HepG2 (cell line): ENCODE data around the gene RORB. TPM values are rescaled to one million over a fixed set of nuclear protein-coding genes. Genes with fewer than 3 reads are reported as not detected.

Experiments used
- ATAC-seq: fragments of 200-7000 bp; cut with Tn5 transposase; 3 replicates; pipeline ENCODE4 v1.9.1; 2020; ENCODE audit warnings: mild to moderate bottlenecking, moderate library complexity
- BruUV-seq: library from RNA; stranded (reverse); fragments of 400-500 nt; replicated peaks from 2 replicates; lab custom pipeline; 2021; lab: Mats Ljungman, UMichigan
- CTCF ChIA-PET: fragments of 300-600 bp; formaldehyde crosslinking; extraction: SDS; loops from one replicate; lab custom pipeline; 2021; ENCODE audit warnings: low total read pairs, inconsistent platforms, low intra/inter-chr PET ratio; lab: Yijun Ruan, JAX
- POLR2A ChIA-PET: fragments of 350-600 bp; sonication (Branson Sonifier 250); formaldehyde crosslinking; loops from one replicate; lab custom pipeline; 2020; ENCODE audit warnings: antibody characterized with exemption, inconsistent platforms; lab: Yijun Ruan, JAX
- DNase-seq: peaks from one replicate; pipeline ENCODE4 v3.0.0-alpha.2; 2015; ENCODE audit warnings: low spot score
- FAIRE-seq: peaks from 3 replicates; lab custom pipeline; 2011; peaks lifted over from hg19 to GRCh38; lab: Jason Lieb, UNC
- H2AFZ ChIP-seq: one replicate; pipeline ENCODE4 v1.6.1; 2011; ENCODE audit warnings: low read length, inconsistent platforms
- H3K27ac ChIP-seq: fragments of 300-600 bp; 3 replicates; pipeline ENCODE4 v1.8.0; 2011; ENCODE audit warnings: mixed run types, mild to moderate bottlenecking, mixed read lengths, low read length, inconsistent platforms; ENCODE audit not compliant: insufficient read depth; ENCODE audit errors: extremely low read length
- H3K27me3 ChIP-seq, 2 experiments: fragments of 200-600 bp in 1 of 2; 2 replicates in 1 of 2; 3 replicates in 1 of 2; pipeline versions ENCODE4 v1.6.0 to v1.8.0; 2011; ENCODE audit warnings: low read length in 2 of 2, mild to moderate bottlenecking in 2 of 2, moderate library complexity in 2 of 2, inconsistent platforms in 1 of 2; ENCODE audit not compliant: insufficient read depth in 2 of 2, control insufficient read depth in 1 of 2
- H3K36me3 ChIP-seq, 2 experiments: fragments of 200-600 bp in 1 of 2; replicated peaks in 1 of 2; 2 replicates in 1 of 2; 3 replicates in 1 of 2; pipeline versions ENCODE4 v1.5.1 to v1.8.0; 2011; ENCODE audit warnings: low read length in 2 of 2, inconsistent platforms in 1 of 2; ENCODE audit not compliant: insufficient read depth in 2 of 2, control insufficient read depth in 1 of 2
- H3K4me1 ChIP-seq: 2 replicates; pipeline ENCODE4 v1.5.1; 2012; ENCODE audit warnings: low read length, inconsistent platforms; ENCODE audit not compliant: insufficient read depth
- H3K4me2 ChIP-seq: 2 replicates; pipeline ENCODE4 v1.6.0; 2011; ENCODE audit warnings: low read depth, low read length, inconsistent platforms
- H3K4me3 ChIP-seq, 3 experiments: fragments of 200-600 bp in 1 of 3; sonication (generic), shearing (Covaris generic) in 1 of 3; replicated peaks in 1 of 3; 2 replicates each; pipeline ENCODE4 v1.5.1; 2011 to 2016; ENCODE audit warnings: low read length in 3 of 3, inconsistent platforms in 2 of 3, low read depth in 2 of 3, mild to moderate bottlenecking in 2 of 3, control low read depth in 1 of 3, mixed read lengths in 1 of 3; ENCODE audit not compliant: insufficient read depth in 1 of 3
- H3K79me2 ChIP-seq: one replicate; pipeline ENCODE4 v1.6.1; 2011; ENCODE audit warnings: low read length, inconsistent platforms; ENCODE audit not compliant: insufficient read depth
- H3K9ac ChIP-seq: 2 replicates; pipeline ENCODE4 v1.6.0; 2011; ENCODE audit warnings: mild to moderate bottlenecking, low read depth, low read length, inconsistent platforms; ENCODE audit not compliant: insufficient read depth
- H3K9me3 ChIP-seq: 2 replicates; pipeline ENCODE4 v1.5.1; 2012; ENCODE audit warnings: mild to moderate bottlenecking, low read length
- H4K20me1 ChIP-seq: 2 replicates; pipeline ENCODE4 v1.6.0; 2011; ENCODE audit warnings: inconsistent platforms, mild to moderate bottlenecking, low read length, moderate library complexity; ENCODE audit not compliant: insufficient read depth
- FOXK1 ChIP-seq: sonication (generic); formaldehyde crosslinking; IDR thresholded peaks from 2 replicates; pipeline ENCODE4 v1.4.0; 2020; ENCODE audit warnings: low read depth, missing genetic modification reagents, borderline replicate concordance
- ISX ChIP-seq: sonication (generic); formaldehyde crosslinking; conservative IDR thresholded peaks from 2 replicates; pipeline ENCODE4 v1.5.0; 2020; ENCODE audit warnings: missing genetic modification reagents
- NONO ChIP-seq, 2 experiments: fragments of 450-650 bp in 1 of 2; sonication (generic) in 1 of 2; formaldehyde crosslinking in 1 of 2; IDR thresholded peaks in 1 of 2; conservative IDR thresholded peaks in 1 of 2; 2 replicates each; pipeline versions ENCODE4 v1.6.1 to v1.8.0; 2017 to 2022; ENCODE audit warnings: mild to moderate bottlenecking in 1 of 2, missing genetic modification reagents in 1 of 2, moderate library complexity in 1 of 2
- PAWR ChIP-seq: sonication (generic); formaldehyde crosslinking; IDR thresholded peaks from 2 replicates; pipeline ENCODE4 v1.4.0; 2020; ENCODE audit warnings: missing genetic modification reagents, mild to moderate bottlenecking, borderline replicate concordance
- PAX8 ChIP-seq: sonication (generic); formaldehyde crosslinking; IDR thresholded peaks from 2 replicates; pipeline ENCODE4 v1.8.0; 2022; ENCODE audit warnings: mild to moderate bottlenecking, missing genetic modification reagents, borderline replicate concordance
- TAF1 ChIP-seq: sonication (generic); formaldehyde crosslinking; IDR thresholded peaks from 2 replicates; pipeline ENCODE4 v1.4.0; 2020; ENCODE audit warnings: missing genetic modification reagents
- THAP11 ChIP-seq: IDR thresholded peaks from 2 replicates; pipeline ENCODE4 v1.6.1; 2016; ENCODE audit warnings: missing biosample characterization, missing genetic modification reagents
- ZNF256 ChIP-seq: sonication (generic); formaldehyde crosslinking; conservative IDR thresholded peaks from 2 replicates; pipeline ENCODE4 v1.4.0; 2020; ENCODE audit warnings: missing genetic modification reagents
- ZNF350 ChIP-seq: sonication (generic); formaldehyde crosslinking; IDR thresholded peaks from 2 replicates; pipeline ENCODE4 v1.4.0; 2020; ENCODE audit warnings: mild to moderate bottlenecking, low read depth, missing genetic modification reagents, borderline replicate concordance
- ZNF607 ChIP-seq: sonication (generic); formaldehyde crosslinking; IDR thresholded peaks from 2 replicates; pipeline ENCODE4 v1.5.1; 2020; ENCODE audit warnings: missing genetic modification reagents, mild to moderate bottlenecking, borderline replicate concordance
- ZNF740 ChIP-seq: sonication (generic); formaldehyde crosslinking; IDR thresholded peaks from 2 replicates; pipeline ENCODE4 v1.4.0; 2020; ENCODE audit warnings: missing genetic modification reagents
- WGBS: methylation state at CpG from one replicate; pipeline ENCODE4 v1.1.6; 2017; ENCODE audit warnings: low lambda C conversion rate; 5-methylcytosine and 5-hydroxymethylcytosine counted together
- in situ Hi-C: cut with HindIII; loops from 2 replicates; pipeline ENCODE4 v1.10.0; 2017; ENCODE audit warnings: low pct_unique_long_range_greater_than_20kb; ENCODE audit not compliant: extremely low pct_ligation_motif_present
- intact Hi-C: fragments of 100-400 bp; cut with micrococcal nuclease; formaldehyde crosslinking; loops from one replicate; pipeline ENCODE4 v1.10.0; 2022; ENCODE audit not compliant: unreplicated experiment
- polyA plus RNA-seq, 8 experiments: library from polyadenylated mRNA; depleted of rRNA in 3 of 8; stranded (reverse) in 7 of 8; unstranded in 1 of 8; fragments of >200 nt; fragmentation: Illumina TruSeq in 4 of 8; extraction: Trizol in 4 of 8; gene quantifications; 2 replicates each; pipeline versions ENCODE4 v1.2.1 to v1.2.3, GENCODE V29; 2011 to 2016; ENCODE audit warnings: low read depth in 4 of 8, missing spikeins in 1 of 8, mixed read lengths in 1 of 8; ENCODE audit not compliant: insufficient read depth in 1 of 8
- total RNA-seq, 5 experiments: library from RNA; depleted of rRNA; stranded (reverse); fragments of >200 nt; fragmentation: Illumina TruSeq; extraction: Trizol; gene quantifications; 2 replicates each; pipeline ENCODE4 v1.2.3, GENCODE V29; 2016; ENCODE audit warnings: low read depth in 1 of 5
- TF ChIP-seq, protein P1 (sequence below): sonication (generic); formaldehyde crosslinking; IDR thresholded peaks from 2 replicates; pipeline ENCODE4 v1.4.0; 2020; ENCODE audit warnings: mild to moderate bottlenecking, missing genetic modification reagents
- TF ChIP-seq, protein P2 (sequence below): sonication (generic); formaldehyde crosslinking; IDR thresholded peaks from 2 replicates; pipeline ENCODE4 v1.4.0; 2020; ENCODE audit warnings: mild to moderate bottlenecking, missing genetic modification reagents, borderline replicate concordance

Gene RORB
- total and polyA plus RNA-seq, 2 of the 13 experiments (the other 11 are each of a cell fraction or from before 2014, with no cell fraction given), result not detected

GRCh38 chr9:74501570-74501969 lies 4.4 kb downstream of the RORB start:
- H3K9ac ChIP-seq, result no peak overlapping the region
- DNase-seq (no peak), ATAC-seq (no peak), FAIRE-seq (no peak)
- H3K4me2 ChIP-seq, result no peak overlapping the region
- no peak overlapping the region for H3K27ac ChIP-seq
- no TSS peak for BruUV-seq
- intact Hi-C loops (no loop called here), in situ Hi-C loops (no loop called here)
- no peaks in the 10 kb centered on the region for H3K79me2 ChIP-seq
- no peak overlapping the region for H2AFZ ChIP-seq
- H3K9me3 ChIP-seq, result no peaks in the 10 kb centered on the region
- no peaks in the 10 kb centered on the region for H3K36me3 ChIP-seq
- peaks cover 3 to 36% of the 10 kb centered on the region in 2 experiments; a peak in 3 of 5 replicates for H3K27me3 ChIP-seq
- ChIA-PET POLR2A (no interaction called here), CTCF (no interaction called here)
- 0% methylated on average over 2 of the region's 2 CpGs for WGBS
- H3K4me1 ChIP-seq, result peaks cover 6% of the 10 kb centered on the region; the same call in 1 of the 2 replicates
- no peaks in the 10 kb centered on the region for H4K20me1 ChIP-seq
- no peak overlapping the region for H3K4me3 ChIP-seq
- TF ChIP-seq THAP11 (CRISPR knock-in tag) (no peak), PAWR (CRISPR knock-in tag) (no peak), TAF1 (CRISPR knock-in tag) (no peak), ZNF256 (CRISPR knock-in tag) (no peak), ZNF607 (no peak), FOXK1 (CRISPR knock-in tag) (no peak), PAX8 (CRISPR knock-in tag) (no peak), ISX (CRISPR knock-in tag) (no peak), ZNF350 (CRISPR knock-in tag) (no peak), NONO (IDR thresholded peaks at IDR 0.05) (no peak), NONO (CRISPR knock-in tag; conservative IDR thresholded peaks at IDR 0.05) (no peak), ZNF740 (CRISPR knock-in tag) (no peak)
- TF ChIP-seq, protein P1, sequence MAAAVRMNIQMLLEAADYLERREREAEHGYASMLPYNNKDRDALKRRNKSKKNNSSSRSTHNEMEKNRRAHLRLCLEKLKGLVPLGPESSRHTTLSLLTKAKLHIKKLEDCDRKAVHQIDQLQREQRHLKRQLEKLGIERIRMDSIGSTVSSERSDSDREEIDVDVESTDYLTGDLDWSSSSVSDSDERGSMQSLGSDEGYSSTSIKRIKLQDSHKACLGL (CRISPR knock-in tag), result no peak
- TF ChIP-seq, protein P2, sequence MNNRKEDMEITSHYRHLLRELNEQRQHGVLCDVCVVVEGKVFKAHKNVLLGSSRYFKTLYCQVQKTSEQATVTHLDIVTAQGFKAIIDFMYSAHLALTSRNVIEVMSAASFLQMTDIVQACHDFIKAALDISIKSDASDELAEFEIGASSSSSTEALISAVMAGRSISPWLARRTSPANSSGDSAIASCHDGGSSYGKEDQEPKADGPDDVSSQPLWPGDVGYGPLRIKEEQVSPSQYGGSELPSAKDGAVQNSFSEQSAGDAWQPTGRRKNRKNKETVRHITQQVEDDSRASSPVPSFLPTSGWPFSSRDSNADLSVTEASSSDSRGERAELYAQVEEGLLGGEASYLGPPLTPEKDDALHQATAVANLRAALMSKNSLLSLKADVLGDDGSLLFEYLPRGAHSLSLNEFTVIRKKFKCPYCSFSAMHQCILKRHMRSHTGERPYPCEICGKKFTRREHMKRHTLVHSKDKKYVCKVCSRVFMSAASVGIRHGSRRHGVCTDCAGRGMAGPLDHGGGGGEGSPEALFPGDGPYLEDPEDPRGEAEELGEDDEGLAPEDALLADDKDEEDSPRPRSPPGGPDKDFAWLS (CRISPR knock-in tag), result no peak
